Calu3 (cell line): ENCODE data around the gene BIVM. TPM values are rescaled to one million over a fixed set of nuclear protein-coding genes. Genes with fewer than 3 reads are reported as not detected.
A peak's percentile ranks its signal among the peaks of the same experiment; 100 is the strongest.

ENCODE experiments used
- BruUV-seq: library from RNA; stranded (reverse); fragments of 400-500 nt; replicated peaks from 2 replicates; lab custom pipeline; 2021; lab: Mats Ljungman, UMichigan
- CTCF ChIA-PET: fragments of 300-600 bp; sonication (Branson Sonifier 250); formaldehyde crosslinking; loops from one replicate; lab custom pipeline; 2022; ENCODE audit warnings: antibody characterized with exemption; lab: Charles Lee
- DNase-seq: peaks from one replicate; pipeline ENCODE4 v3.0.0; 2022
- H3K27ac Mint-ChIP-seq: one replicate; pipeline ENCODE4 v1.8.0; 2022; ENCODE audit warnings: mixed read lengths; ENCODE audit not compliant: unreplicated experiment
- H3K27me3 Mint-ChIP-seq: one replicate; pipeline ENCODE4 v1.8.0; 2022; ENCODE audit warnings: mixed read lengths; ENCODE audit not compliant: unreplicated experiment
- H3K36me3 Mint-ChIP-seq: one replicate; pipeline ENCODE4 v1.8.0; 2022; ENCODE audit warnings: mild to moderate bottlenecking, moderate library complexity, mixed read lengths; ENCODE audit not compliant: insufficient read depth, unreplicated experiment
- H3K4me1 Mint-ChIP-seq: one replicate; pipeline ENCODE4 v1.8.0; 2022; ENCODE audit warnings: mild to moderate bottlenecking, low read depth, mixed read lengths; ENCODE audit not compliant: unreplicated experiment
- H3K4me3 Mint-ChIP-seq: one replicate; pipeline ENCODE4 v1.8.0; 2022; ENCODE audit warnings: mild to moderate bottlenecking, low read depth, moderate library complexity, mixed read lengths; ENCODE audit not compliant: unreplicated experiment
- H3K9me3 Mint-ChIP-seq: one replicate; pipeline ENCODE4 v1.8.0; 2022; ENCODE audit warnings: low read depth, mixed read lengths; ENCODE audit not compliant: unreplicated experiment
- intact Hi-C: fragments of 100-400 bp; cut with micrococcal nuclease; formaldehyde crosslinking; loops from one replicate; pipeline ENCODE4 v1.10.0; 2022; ENCODE audit not compliant: unreplicated experiment
- total RNA-seq: library from RNA; stranded (reverse); gene quantifications from 2 replicates; pipeline ENCODE4 v1.2.3, GENCODE V29; 2022
- TF ChIP-seq, protein P1 (sequence below): fragments of 200-600 bp; IDR thresholded peaks from one replicate; pipeline ENCODE4 v1.8.0; 2022; ENCODE audit warnings: antibody characterized with exemption; ENCODE audit not compliant: unreplicated experiment

BIVM gene
- total RNA-seq, 1 experiment from 2014 or later: 12.6 TPM

DNA sequence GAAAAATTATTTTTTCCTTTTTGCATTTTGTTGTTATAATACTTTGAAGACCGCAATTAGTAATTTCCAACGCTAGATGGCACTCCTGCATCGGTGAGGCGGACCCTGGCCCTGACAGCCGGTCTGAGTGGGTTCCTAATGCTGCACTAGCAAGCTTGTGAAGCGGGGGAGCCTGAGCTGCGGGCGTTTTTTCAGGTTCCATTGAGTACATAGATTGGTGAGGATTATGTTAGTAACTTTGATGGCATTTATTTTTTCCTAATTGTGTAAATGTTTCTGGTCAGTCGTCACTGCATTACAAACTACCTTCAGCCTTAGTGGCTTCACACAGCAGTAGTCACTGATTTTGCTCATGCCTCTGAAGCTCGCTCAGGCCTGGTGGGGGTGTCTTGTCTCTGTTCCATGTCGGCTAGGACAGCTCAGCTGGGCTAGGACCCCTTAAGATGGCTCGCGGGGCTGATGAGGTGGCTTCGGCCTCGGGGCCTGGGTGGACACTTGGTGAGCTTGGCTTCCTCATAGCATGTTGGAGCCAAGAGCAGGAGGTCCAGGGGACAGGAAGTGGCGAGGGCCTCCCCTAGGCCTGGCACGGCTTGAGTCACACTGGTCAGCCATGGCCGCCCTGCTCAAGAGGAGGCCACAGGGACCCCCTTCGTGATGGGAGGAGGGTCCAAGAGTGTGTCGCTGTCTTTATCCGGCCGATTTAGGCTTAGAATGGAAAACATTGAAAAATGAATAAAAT lies 71.9 kb downstream of the BIVM start:
- Mint-ChIP-seq H3K9me3 (no peaks in the 10 kb centered on the region), H3K4me1 (peaks cover 9% of the 10 kb centered on the region), H3K27ac (no peak overlapping the region), H3K4me3 (no peak overlapping the region), H3K36me3 (peaks cover 10% of the 10 kb centered on the region), H3K27me3 (no peaks in the 10 kb centered on the region)
- TF ChIP-seq, protein P1, sequence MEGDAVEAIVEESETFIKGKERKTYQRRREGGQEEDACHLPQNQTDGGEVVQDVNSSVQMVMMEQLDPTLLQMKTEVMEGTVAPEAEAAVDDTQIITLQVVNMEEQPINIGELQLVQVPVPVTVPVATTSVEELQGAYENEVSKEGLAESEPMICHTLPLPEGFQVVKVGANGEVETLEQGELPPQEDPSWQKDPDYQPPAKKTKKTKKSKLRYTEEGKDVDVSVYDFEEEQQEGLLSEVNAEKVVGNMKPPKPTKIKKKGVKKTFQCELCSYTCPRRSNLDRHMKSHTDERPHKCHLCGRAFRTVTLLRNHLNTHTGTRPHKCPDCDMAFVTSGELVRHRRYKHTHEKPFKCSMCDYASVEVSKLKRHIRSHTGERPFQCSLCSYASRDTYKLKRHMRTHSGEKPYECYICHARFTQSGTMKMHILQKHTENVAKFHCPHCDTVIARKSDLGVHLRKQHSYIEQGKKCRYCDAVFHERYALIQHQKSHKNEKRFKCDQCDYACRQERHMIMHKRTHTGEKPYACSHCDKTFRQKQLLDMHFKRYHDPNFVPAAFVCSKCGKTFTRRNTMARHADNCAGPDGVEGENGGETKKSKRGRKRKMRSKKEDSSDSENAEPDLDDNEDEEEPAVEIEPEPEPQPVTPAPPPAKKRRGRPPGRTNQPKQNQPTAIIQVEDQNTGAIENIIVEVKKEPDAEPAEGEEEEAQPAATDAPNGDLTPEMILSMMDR: peak; percentile 28
- CTCF ChIA-PET: interaction anchor here (1.2 to 1.6 kb wide), 3 partner anchors 30 to 269 kb away, joined by 3 to 7 read pairs (median 4); no protein-coding TSS in a partner anchor
- BruUV-seq: no TSS peak
- intact Hi-C loops: loop anchor here (1.0 to 2.0 kb wide), 2 partner anchors 30 to 269 kb away; no protein-coding TSS in a partner anchor
- peak; percentile 43 for DNase-seq

GRCh38 chr13:102872131-102872530 lies 73.2 kb downstream of the BIVM start:
- no peak for DNase-seq
- no peaks in the 10 kb centered on the region for H3K27me3 Mint-ChIP-seq
- CTCF ChIA-PET: no interaction called here
- H3K36me3 Mint-ChIP-seq: peaks cover 10% of the 10 kb centered on the region
- no peak overlapping the region for H3K4me3 Mint-ChIP-seq
- H3K27ac Mint-ChIP-seq: no peak overlapping the region
- intact Hi-C loops: no loop called here
- peaks cover 9% of the 10 kb centered on the region for H3K4me1 Mint-ChIP-seq
- BruUV-seq: no TSS peak
- H3K9me3 Mint-ChIP-seq: no peaks in the 10 kb centered on the region
- TF ChIP-seq, protein P1: no peak

GRCh38 chr13:102872531-102872930 lies 73.6 kb downstream of the BIVM start:
- intact Hi-C loops: no loop called here
- Mint-ChIP-seq H3K27ac (no peak overlapping the region), H3K4me1 (peaks cover 9% of the 10 kb centered on the region), H3K9me3 (no peaks in the 10 kb centered on the region), H3K4me3 (no peak overlapping the region), H3K27me3 (no peaks in the 10 kb centered on the region), H3K36me3 (peaks cover 10% of the 10 kb centered on the region)
- TF ChIP-seq, protein P1: no peak
- no peak for DNase-seq
- BruUV-seq: no TSS peak
- CTCF ChIA-PET: no interaction called here

DNA sequence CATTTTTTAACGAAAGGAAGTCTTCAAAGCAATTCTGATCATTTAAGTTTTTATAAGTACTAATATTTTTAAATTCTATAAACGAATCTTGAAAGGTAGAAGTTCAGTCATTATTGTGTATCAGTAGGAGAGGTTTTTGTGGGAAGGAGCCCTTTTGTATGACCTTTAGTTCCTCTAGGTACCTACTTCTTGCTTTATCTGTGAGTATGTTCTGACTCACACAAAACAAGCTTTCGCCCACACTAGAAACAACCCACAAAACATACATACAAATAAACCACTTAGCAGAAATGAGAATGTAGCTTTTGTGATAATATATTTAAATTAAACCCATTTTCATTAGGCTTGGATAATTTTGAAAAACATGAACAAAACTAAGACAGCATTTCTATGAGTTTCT lies 74.7 kb downstream of the BIVM start:
- no peak for DNase-seq
- TF ChIP-seq, protein P1: no peak
- H3K4me3 Mint-ChIP-seq: no peak overlapping the region
- CTCF ChIA-PET: interaction anchor here (1.0 kb wide), 1 partner anchor 42 kb away, joined by 3 read pairs; no protein-coding TSS in a partner anchor
- H3K4me1 Mint-ChIP-seq: peaks cover 9% of the 10 kb centered on the region
- no peaks in the 10 kb centered on the region for H3K27me3 Mint-ChIP-seq
- peaks cover 10% of the 10 kb centered on the region for H3K36me3 Mint-ChIP-seq
- intact Hi-C loops: no loop called here
- H3K27ac Mint-ChIP-seq: no peak overlapping the region
- no peaks in the 10 kb centered on the region for H3K9me3 Mint-ChIP-seq
- no TSS peak for BruUV-seq
